Putamen (tissue), 1 donor: ENCODE data around the gene DAG1.
"Not testable (repeated sequence)": the region's sequence is repeated elsewhere in the genome, so short reads cannot be mapped to it uniquely, and the experiment has no call there.

ENCODE experiments used
- DNase-seq: peaks from one replicate; pipeline ENCODE4 v3.0.0-alpha.2; 2016; ENCODE audit warnings: low spot score

DAG1 gene

DNA sequence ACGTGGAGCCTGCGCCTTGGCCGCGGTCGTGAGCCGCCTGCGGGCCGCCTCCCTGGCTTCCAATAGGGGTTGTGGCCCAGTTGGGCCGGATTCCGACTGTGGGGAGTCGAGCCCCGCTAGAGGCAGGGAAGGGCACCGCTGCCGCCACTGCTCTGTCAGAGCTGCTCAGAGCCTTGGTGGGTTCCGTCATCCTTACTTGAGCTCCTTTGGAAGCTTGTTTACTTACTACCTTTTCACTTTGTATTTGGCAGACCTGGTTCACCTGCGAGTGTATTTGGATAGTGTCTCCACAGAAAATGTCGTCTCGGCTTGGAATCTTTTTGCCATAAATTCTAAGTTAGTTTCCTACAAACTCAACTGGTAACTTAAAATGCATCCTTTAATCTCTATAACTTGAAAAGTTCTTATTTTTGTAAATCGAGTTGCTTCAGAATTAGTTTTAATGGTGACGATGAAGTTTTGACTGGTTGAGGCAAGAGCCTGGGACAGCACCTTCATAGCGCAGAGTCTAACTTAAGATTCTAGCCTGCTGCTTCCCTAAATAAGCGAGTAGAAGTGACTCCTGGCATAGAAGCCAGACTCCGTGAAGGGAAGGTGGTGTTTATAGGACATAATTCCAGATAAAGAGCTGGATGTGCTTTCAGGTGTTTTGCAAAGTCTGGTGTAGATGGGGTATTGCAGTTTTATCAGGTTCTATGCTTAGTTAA lies 800 bp downstream of the DAG1 start:
- DNase-seq: no peak

DNA sequence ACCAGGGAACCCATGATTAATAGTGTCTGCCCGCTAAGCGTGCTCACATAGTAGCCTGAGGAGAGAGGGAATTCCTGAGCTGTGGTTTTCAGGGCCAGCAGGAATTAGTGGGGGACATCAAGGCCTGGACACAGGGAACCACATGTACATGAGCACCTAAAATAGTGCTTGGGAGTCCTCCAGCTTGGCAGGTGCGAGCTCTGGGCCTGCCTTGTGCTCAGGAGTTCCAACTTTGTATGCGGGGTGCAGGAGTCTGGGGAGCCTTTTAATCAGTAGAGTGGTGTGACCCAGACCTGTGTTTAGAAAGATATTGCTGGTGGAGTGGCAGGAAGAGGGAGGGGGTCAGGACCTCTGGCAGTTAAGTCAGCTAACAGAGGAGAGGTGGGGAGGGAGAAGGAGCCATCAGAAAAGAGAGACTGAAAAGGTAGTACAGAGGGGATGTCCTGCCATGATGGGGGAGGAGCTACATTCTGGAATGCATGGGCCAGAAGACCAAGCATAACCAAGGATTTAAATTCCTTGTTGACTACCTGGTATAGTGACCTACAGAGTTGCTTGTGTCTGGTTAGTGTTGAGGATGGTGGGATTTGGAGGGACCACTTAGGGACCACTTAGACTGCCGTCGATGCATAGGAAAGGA lies 1.9 kb downstream of the DAG1 start:
- no peak for DNase-seq

DNA sequence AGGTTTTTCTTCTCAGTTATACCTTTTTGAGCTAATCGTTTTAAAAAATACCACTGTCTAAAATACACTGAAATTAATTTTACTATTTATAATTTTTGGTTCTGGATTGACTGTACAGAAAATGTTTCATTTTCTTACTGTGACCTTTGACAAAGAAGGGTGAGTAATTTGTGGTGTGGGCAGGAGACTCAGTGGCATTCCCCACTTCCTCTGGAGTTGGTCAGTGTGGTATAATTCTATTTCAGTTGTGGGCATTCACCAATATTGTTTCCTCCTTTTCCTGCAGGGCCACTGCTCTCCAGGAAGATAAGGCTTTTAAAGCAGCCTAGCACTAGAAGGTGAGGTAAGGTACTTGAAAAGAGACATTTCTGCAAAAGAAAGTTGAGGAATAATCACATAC lies 6.5 kb downstream of the DAG1 start:
- no peak for DNase-seq

DNA sequence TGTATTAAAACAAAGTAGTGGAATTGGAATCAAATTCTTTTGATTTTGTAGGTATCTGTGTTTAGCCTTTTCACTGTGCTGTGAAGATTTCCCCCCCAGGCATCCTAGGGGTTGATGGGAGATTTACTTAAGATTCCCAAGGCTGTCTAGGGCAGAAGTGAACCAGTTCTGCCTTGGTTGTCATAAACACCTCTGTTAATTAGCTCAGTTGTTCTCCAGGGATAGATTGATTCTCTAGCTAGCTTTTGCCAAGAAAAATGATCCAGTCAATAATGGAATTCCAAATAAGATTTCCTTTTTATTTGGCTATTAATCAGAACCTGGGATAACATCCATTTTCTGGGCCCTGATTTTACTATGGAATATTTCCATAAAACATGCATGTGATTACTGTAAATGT lies 12.7 kb downstream of the DAG1 start:
- no peak for DNase-seq

DNA sequence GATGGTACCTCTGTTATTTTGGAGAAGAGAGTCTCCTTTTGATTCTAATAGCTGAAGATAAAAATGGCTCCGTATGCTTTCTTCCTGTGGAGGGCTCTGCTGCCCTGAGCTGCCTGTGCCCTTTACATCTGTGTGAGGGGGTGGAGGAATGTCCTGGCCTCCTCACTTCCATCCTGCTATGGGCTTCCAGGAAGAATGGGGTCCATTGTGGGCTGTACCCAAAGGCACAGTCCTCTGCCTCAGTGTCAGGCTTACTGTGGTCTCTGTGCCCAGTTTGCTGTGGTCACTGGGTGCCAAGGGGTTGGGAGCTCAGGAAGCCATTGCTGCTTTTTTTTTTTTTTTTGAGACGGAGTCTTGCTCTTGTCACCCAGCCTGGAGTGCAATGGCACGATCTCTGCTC lies 14.4 kb downstream of the DAG1 start:
- DNase-seq: no peak

DNA sequence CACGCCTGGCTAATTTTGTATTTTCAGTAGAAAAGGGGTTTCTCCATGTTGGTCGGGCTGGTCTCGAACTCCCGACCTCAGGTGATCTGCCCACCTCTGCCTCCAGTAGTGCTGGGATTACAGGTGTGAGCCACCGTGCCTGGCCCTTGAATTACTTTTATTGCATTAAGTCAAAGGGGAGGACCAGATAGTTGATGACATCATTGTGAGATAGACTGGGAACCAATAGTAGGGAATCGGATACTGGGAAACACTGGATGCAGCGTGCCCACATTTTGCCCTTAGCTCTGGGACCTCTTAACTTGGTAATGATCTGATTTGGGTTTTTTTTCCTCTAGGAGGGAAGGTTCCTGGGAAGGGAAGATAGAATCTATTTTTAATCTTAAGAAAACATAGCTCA lies 19.2 kb downstream of the DAG1 start:
- DNase-seq: no peak

DNA sequence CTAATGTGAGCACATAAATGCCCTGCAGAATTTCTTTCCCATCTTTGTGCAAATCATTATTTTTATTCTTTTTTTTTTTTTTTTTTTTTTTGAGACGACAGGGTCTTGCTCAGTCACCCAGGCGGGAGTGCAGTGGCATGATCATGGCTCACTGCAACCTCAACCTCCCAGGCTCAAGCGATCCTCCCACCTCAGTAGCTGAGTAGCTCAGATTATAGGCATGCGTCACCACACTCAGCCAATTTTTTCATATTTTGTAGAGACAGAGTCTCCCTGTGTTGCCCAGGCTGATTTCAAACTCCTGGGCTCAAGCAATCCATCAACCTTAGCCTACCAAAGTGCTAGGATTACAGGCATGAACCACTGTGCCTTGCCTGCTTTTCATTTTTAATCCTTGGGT lies 22.9 kb downstream of the DAG1 start:
- no peak for DNase-seq

DNA sequence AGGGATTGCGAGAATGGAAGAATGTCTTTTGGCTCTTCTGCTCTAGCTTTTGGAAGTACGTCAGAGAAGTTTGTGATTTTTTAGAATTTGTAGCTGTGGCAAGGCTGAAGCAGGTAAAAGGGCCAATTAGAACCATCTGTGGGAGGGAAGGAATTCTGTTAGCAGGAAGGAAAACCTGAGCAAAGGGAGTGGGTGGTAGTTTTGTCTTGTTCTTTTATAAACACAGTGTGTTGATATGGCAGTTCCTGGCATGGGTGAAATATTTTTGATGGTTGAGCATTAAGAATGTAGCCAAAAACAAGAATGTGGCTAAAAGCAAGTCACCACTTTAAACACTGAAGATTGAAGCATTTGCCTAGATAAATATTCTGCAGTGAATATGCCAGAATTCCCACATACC lies 23.8 kb downstream of the DAG1 start:
- DNase-seq: peak; percentile 40

DNA sequence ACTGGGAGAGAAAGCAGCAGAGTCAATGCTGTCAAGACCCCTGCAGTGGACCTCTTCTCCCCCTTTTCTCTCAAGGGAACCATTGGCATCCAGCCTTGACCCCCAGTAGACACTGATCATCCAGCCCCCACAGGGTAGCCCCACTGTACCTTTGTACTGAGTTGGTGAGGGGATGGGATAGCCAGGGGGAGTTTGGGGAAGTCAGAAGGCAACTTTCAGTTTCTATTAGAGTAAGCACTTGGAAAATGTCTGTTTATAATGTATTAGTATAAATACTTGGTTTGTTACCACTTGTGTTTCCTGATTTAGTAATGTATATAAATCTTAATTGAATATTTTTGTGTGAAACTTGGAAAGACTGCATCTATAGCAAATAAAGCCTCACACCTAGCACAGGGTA lies 25.0 kb downstream of the DAG1 start:
- DNase-seq: no peak

DNA sequence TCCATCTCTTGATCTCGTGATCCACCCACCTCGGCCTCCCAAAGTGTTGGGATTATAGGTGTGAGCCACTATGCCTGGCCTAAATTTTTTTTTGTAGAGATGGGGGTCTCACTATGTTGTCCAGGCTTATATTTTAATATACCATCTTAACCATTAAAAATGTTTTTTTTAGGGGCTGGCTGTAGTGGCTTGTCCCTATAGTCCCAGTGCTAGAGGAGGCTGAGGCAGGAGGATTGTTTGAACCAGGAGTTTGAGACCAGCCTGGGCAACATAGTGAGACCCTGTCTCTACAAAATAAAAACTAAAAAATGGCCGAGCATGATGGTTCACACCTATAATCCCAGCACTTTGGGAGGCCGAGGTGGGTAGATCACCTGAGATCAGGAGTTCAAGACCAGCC lies 26.8 kb downstream of the DAG1 start:
- not testable (repeated sequence) for DNase-seq

DNA sequence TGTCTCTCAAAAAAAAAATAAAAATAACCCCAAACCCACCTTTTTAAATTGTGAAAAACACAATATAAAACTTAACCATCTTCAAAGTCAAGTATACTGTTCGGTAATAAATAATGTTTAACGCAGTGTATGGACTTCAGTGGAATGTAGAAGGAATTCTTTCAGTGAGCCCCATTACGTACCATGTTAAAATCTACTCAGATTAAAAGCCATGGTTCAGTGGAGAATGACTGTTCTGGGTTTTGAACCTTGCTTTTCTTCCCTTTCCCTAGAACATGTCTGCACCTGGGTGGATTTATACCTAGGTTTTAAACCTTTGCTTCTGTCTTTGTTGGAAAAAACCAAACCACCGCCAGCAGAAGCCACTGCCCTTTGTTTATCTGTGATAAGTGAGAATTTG lies 27.5 kb downstream of the DAG1 start:
- no peak for DNase-seq

DNA sequence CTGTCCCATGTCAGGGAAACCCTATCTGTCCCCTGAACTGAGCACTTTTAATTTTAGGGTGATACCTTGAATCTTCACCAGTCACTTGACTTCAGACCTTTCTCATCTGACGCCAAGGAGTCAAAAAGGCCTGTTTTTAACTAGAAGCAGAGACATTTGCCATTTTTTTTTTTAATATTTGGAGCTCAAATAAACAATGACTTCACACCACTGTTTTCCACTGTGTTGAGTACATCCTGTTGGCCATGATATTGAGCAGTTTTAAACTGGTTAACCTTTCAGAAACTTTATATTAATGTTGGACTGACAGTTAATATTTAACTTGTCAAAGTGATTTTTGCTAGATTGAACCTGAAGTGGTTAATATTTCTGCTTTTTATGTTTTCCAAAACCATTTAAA lies 28.2 kb downstream of the DAG1 start:
- no peak for DNase-seq

DNA sequence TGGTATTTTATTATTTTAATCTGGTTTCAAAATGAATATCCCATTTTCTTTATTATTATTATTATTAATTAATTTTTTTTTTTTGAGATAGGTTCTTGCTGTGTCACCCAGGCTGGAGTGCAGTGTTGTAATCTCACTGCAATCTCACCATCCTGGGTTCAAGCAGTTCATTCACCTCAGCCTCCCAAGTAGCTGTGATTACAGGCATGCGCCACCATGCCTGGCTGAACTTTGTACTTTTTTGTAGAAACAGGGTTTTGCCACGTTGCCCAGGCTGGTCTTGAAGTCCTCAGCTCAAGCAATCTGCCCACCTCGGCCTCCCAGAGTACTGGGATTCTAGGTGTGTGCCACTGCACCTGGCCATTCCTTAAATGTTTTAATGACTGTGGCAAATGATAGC lies 28.6 kb downstream of the DAG1 start:
- no peak for DNase-seq

DNA sequence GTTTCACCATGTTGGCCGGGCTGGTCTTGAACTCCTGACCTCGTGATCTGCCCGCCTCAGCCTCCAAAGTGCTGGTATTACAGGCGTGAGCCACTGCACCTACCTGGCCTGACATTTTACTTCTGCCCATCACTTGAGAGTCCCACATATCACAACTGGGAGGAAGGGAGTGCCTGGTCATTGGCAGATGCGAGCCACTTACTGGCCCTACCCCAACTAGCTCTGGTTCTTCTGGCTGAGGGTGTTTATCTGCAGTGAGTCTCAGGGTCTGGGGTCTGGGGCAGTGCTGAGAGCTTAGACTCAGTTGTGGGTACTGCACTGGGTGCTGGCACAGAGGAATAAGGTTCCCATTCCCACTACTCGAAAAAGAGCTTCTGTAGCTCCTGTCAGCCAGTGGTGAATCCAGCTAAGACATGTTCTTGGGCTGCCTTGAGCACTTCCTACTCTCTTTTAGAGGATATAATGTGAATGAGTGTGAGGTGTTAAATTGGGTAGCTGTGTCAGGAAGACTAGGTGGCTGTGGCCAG lies 30.2 kb downstream of the DAG1 start:
- no peak for DNase-seq

DNA sequence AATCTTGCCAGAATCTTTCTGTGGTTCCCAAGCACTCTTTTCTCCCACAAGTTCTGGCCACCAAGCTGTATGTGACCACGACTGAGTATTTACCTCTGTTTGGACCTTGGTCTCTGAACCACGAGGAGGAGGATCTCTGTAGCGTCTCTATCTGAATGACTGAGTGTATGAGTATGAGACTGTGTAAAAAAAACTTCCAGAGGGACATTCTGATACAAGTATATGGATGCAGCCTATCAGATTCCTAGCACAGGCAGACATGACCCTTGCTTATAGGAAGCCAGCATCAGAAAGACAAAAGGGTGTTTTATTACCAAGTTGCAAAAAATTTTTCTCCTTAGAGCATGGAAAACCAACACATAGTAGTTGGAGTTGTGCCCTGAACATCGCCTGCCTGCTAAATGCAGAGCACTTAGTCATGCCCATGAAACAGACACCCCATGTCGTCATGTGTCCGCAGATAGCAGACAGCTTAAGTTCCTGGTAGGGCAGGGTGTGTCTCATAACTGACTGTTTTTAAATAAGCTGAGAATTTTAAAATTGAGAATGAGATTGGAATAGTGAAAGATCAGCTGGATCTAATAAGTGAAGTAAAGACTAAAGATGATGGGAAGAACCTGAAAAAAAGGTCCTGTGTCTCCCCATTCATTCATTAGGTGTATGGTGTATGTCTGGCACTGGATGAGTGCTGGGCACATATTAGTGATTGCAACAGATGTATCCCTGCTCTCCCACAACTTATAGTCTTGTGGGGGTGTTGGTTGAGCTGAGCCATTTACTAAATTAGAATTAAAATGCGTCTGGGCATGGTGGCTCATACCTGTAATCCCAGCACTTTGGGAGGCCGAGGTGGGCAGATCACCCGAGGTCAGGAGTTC lies 30.9 kb downstream of the DAG1 start:
- DNase-seq: no peak

DNA sequence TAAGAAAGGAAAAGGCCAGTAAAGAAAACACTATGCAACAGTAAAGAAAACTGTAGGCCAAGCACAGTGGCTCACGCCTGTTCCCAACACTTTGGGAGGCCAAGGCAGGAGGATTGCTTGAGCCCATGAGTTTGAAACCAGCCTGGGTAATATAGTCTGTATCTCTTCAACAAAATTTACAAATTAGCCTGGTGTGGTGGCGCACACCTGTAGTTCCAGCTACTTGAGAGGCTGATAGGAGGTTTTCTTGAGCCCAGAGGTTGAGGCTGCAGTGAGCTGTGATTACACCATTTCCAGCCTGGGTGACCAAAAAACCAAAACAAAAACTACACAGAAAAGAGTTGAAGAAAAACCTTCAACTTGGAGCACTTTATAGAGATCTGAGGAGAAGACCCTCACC lies 31.8 kb downstream of the DAG1 start:
- DNase-seq: no peak

DNA sequence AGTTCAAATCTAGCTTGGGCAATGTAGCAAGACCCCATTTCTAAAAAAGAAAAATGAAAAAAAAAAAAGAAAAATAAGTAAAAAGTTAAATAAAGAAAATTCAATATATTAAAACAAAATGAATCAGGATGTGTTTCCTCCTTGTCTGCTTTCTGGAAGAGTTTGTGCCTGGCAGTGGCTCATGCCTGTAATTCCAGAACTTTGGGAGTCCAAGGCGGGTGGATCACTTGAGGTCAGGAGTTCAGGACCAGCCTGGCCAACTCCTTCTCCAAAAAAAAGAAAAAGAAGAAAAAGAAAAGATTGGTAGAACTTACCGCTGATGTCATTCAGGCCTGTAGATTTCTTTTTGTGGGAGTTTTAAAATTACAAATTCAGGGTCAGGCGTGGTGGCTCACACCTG lies 36.8 kb downstream of the DAG1 start:
- no peak for DNase-seq

DNA sequence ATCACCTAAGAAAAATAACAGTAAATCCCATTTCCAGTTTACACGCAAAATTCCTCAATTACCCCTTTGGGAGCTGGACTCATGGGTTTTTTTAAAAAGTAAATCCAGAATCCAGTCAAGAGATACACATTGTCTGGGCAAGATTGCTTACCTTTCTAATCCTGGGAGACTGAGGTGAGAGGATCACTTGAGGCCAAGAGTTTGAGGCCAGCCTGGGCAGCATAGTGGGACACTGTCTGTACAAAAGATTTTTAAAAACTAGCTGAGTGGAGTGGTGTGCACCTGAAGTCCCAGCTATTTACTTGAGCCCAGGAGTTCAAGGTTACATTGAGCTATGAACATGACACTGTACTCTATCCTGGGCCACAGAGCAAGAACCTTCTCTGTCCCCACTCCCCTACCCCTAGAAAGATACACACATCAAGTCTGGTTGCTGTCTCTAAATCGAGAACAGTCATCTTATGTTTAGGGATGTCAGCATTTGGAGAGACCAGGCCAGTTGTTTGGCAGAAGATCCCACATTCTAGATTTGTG lies 39.0 kb downstream of the DAG1 start:
- DNase-seq: no peak

DNA sequence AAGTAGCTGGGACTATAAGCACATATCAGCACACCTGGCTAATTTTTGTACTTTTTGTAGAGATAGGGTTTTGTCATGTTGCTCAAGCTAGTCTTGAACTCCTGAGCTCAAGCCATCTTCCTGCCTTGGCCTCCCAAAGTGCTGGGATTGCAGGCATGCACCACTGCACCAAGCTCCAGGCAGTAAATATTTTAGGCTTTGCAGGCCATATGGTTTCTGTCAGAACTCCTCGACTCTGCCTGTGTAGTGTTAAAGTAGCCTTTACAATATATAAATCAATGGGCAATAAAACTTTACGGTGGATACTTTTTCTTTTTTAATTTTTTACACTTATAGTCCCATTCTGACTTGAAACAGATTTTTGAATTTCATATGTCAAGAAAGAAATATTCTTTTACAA lies 41.6 kb downstream of the DAG1 start:
- no peak for DNase-seq

DNA sequence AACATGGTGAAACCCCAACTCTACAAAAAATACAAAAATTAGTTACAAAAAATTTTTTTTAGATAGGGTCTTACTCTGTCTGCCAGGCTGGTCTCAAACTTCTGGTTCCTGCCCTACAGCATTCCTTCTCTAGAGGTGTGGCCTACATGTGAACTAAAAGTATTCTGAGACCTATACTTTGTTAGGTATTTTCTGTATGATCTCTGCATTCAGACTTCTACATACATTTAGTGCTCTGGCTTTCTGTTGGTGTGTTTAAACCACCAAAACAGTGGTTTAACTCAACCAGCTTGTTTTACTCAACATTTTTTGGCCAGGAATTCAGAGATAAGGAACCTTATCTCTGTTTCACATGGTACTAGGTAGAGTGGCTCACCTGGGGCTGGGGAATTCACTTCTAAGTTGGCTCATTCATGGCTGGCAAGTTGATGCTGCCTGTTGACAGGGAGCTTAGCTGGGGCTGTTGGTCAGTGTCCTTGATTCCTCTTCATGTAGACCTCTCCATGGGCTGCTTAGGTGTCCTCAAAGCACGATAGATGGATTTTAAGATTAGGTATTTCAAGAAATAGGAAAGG lies 42.8 kb downstream of the DAG1 start:
- DNase-seq: no peak

DNA sequence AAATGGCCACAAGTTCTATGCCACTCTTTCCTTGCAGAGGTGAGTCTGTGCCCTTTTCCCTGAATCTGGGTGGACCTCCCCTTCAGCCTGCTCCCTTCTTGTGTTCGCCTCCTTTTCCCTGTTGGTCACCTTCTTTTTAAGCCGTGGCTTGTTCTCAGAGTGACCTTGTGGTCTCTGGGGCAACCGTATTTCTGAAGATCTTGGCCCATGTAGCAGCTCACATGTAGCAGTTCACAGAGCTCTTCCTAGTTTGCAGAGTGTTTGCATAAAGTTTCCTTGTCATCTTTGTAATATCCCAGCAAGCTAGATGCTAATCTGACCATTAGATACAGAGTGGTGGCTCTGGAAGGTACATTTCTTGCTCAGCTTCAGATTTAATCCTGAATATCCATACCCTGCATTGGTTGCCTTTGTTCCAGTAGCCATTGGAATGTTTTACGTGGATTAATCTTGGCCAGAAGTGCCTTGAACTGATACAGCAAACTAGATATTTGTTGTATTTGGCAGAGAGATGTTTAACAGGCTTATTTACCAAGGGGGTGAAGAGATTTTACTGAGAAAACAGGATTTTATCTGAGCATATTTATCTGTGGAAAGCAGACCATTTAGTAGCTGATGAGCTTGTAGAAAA lies 43.5 kb downstream of the DAG1 start:
- DNase-seq: no peak

DNA sequence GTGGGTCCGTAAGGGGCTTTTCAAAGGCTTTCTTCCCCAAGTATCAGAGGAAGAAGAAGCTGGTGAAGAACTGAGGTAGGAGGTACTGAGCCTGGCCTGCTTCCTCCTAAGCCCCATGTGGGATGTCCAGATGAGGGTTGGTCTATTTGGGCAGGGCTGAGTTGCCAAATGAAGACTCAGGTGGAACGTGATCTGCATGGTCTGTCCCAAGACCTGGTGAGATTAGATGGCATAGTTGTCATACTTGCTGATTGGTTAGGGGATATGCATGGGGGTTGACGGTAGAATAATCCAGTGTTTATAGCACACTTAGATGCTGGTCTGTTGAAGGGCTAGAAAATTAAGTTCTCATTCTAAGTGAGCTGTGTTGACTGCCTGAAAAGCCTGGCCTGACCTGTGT lies 47.9 kb downstream of the DAG1 start:
- DNase-seq: no peak
